ENCODE data around the gene ABHD6.

ABHD6 gene

GRCh38 chr3:58325525-58325992, 88.0 kb downstream of the ABHD6 start:
- Histone ChIP-seq H3K4me3 (ENCODE audit: low read length) (no peak overlapping the region), H3K4me1 (ENCODE audit: low read length) (no peaks in the 10 kb centered on the region), H3K9ac (ENCODE audit: low read length) (no peak overlapping the region), H4K20me1 (ENCODE audit: insufficient read depth, low read length) (no peaks in the 10 kb centered on the region), H3K27ac (ENCODE audit: low read length) (no peak overlapping the region), H3K4me2 (ENCODE audit: low read length) (no peak overlapping the region), H3K27me3 (ENCODE audit: low read depth, low read length) (no peaks in the 10 kb centered on the region), H3K79me2 (ENCODE audit: low read length) (no peaks in the 10 kb centered on the region), H3K9me3 (ENCODE audit: insufficient read depth, low read length) (no peaks in the 10 kb centered on the region), H3K36me3 (replicated peaks; ENCODE audit: low read depth, low read length) (peaks cover 7% of the 10 kb centered on the region), H2AFZ (ENCODE audit: low read depth, low read length) (no peak overlapping the region)
- TF ChIP-seq CTCF (IDR thresholded peaks at IDR 0.05; ENCODE audit: low read depth, low read length) (no peak), EZH2phosphoT487 (IDR thresholded peaks at IDR 0.05; ENCODE audit: low read depth) (no peak)

- Histone ChIP-seq H3K79me2 (ENCODE audit: low read length) (no peaks in the 10 kb centered on the region), H2AFZ (ENCODE audit: low read depth, low read length) (no peak overlapping the region), H4K20me1 (ENCODE audit: insufficient read depth, low read length) (no peaks in the 10 kb centered on the region), H3K27ac (ENCODE audit: low read length) (no peak overlapping the region), H3K4me2 (ENCODE audit: low read length) (no peak overlapping the region), H3K4me1 (ENCODE audit: low read length) (no peaks in the 10 kb centered on the region), H3K4me3 (ENCODE audit: low read length) (no peak overlapping the region), H3K9me3 (ENCODE audit: insufficient read depth, low read length) (no peaks in the 10 kb centered on the region), H3K27me3 (ENCODE audit: low read depth, low read length) (no peaks in the 10 kb centered on the region), H3K9ac (ENCODE audit: low read length) (no peak overlapping the region), H3K36me3 (replicated peaks; ENCODE audit: low read depth, low read length) (peaks cover 4% of the 10 kb centered on the region)
- no peak for TF ChIP-seq EZH2phosphoT487 (IDR thresholded peaks at IDR 0.05; ENCODE audit: low read depth)
- TF ChIP-seq CTCF (IDR thresholded peaks at IDR 0.05; ENCODE audit: low read depth, low read length), result no peak
Observed at GRCh38 chr3:58326267-58326900, 88.8 kb downstream of the ABHD6 start.

- Histone ChIP-seq H3K4me1 (ENCODE audit: low read length) (peaks cover 13% of the 10 kb centered on the region), H3K9me3 (ENCODE audit: insufficient read depth, low read length) (no peaks in the 10 kb centered on the region), H3K79me2 (ENCODE audit: low read length) (peaks cover 10% of the 10 kb centered on the region; the same call in 1 of the 2 replicates), H3K4me2 (ENCODE audit: low read length) (no peak overlapping the region), H4K20me1 (ENCODE audit: insufficient read depth, low read length) (no peaks in the 10 kb centered on the region), H3K4me3 (ENCODE audit: low read length) (no peak overlapping the region), H2AFZ (ENCODE audit: low read depth, low read length) (no peak overlapping the region), H3K27ac (ENCODE audit: low read length) (no peak overlapping the region), H3K9ac (ENCODE audit: low read length) (no peak overlapping the region), H3K27me3 (ENCODE audit: low read depth, low read length) (no peaks in the 10 kb centered on the region), H3K36me3 (replicated peaks; ENCODE audit: low read depth, low read length) (no peaks in the 10 kb centered on the region)
- TF ChIP-seq CTCF (IDR thresholded peaks at IDR 0.05; ENCODE audit: low read depth, low read length) (no peak), EZH2phosphoT487 (IDR thresholded peaks at IDR 0.05; ENCODE audit: low read depth) (no peak)
Observed at GRCh38 chr3:58329150-58329921, 91.7 kb downstream of the ABHD6 start.

GRCh38 chr3:58329922-58330413, 92.4 kb downstream of the ABHD6 start:
- H4K20me1 ChIP-seq (ENCODE audit: insufficient read depth, low read length), result no peaks in the 10 kb centered on the region
- H3K4me3 ChIP-seq (ENCODE audit: low read length), result no peak overlapping the region
- H3K27me3 ChIP-seq (ENCODE audit: low read depth, low read length), result no peaks in the 10 kb centered on the region
- no peaks in the 10 kb centered on the region for H3K9me3 ChIP-seq (ENCODE audit: insufficient read depth, low read length)
- TF ChIP-seq EZH2phosphoT487 (IDR thresholded peaks at IDR 0.05; ENCODE audit: low read depth) (no peak), CTCF (IDR thresholded peaks at IDR 0.05; ENCODE audit: low read depth, low read length) (no peak)
- H3K36me3 ChIP-seq (replicated peaks; ENCODE audit: low read depth, low read length), result no peaks in the 10 kb centered on the region
- H3K4me1 ChIP-seq (ENCODE audit: low read length), result peaks cover 13% of the 10 kb centered on the region
- no peak overlapping the region for H3K9ac ChIP-seq (ENCODE audit: low read length)
- H3K4me2 ChIP-seq (ENCODE audit: low read length), result no peak overlapping the region
- peaks cover 10% of the 10 kb centered on the region; the same call in 1 of the 2 replicates for H3K79me2 ChIP-seq (ENCODE audit: low read length)
- H3K27ac ChIP-seq (ENCODE audit: low read length), result no peak overlapping the region
- no peak overlapping the region for H2AFZ ChIP-seq (ENCODE audit: low read depth, low read length)
